GM18517 (cell line): ENCODE measurements around the gene MADD.

Source experiments
- ATAC-seq: cut with Tn5 transposase; IDR thresholded peaks from one replicate; pipeline ENCODE4 v1.9.1; 2021; ENCODE audit warnings: mild to moderate bottlenecking, moderate library complexity; ENCODE audit not compliant: unreplicated experiment

The MADD gene

GRCh38 chr11:47249378-47249715 lies 20.6 kb upstream of the MADD start:
- no peak for ATAC-seq

GRCh38 chr11:47251751-47252150 lies 18.2 kb upstream of the MADD start:
- ATAC-seq = no peak

GRCh38 chr11:47253660-47254059 lies 16.3 kb upstream of the MADD start:
- ATAC-seq = no peak

- ATAC-seq = no peak
These were observed 15.5 kb upstream of the MADD start for GRCh38 chr11:47254386-47254785.

GRCh38 chr11:47256374-47256773 lies 13.6 kb upstream of the MADD start:
- ATAC-seq = no peak

- no peak for ATAC-seq
These were observed 12.8 kb upstream of the MADD start for GRCh38 chr11:47257177-47257516.

GRCh38 chr11:47257517-47258316 lies 12.2 kb upstream of the MADD start, which contains the start of gene NR1H3:
TSS of gene NR1H3 (plus strand) at chr11:47257996. CDS start at chr11:47259217, 1,221 bp downstream.
- ATAC-seq = no peak

- ATAC-seq = no peak
These were observed 11.5 kb upstream of the MADD start for GRCh38 chr11:47258317-47258902.

- ATAC-seq = no peak
These were observed 10.5 kb upstream of the MADD start for GRCh38 chr11:47259232-47259977.

GRCh38 chr11:47260366-47260765 lies 9.6 kb upstream of the MADD start:
- no peak for ATAC-seq

GRCh38 chr11:47261291-47261800 lies 8.6 kb upstream of the MADD start:
- ATAC-seq = no peak

GRCh38 chr11:47264119-47264518 lies 5.8 kb upstream of the MADD start:
- ATAC-seq = no peak

GRCh38 chr11:47264521-47264920 lies 5.4 kb upstream of the MADD start:
- ATAC-seq = no peak

- no peak for ATAC-seq
These were observed 2.1 kb upstream of the MADD start for GRCh38 chr11:47267876-47268275.

GRCh38 chr11:47268448-47269001 lies 1.4 kb upstream of the MADD start:
- no peak for ATAC-seq

GRCh38 chr11:47269002-47269828 lies 718 bp upstream of the MADD start:
- peak; percentile 49 for ATAC-seq

GRCh38 chr11:47270331-47271271 lies 668 bp downstream of the MADD start:
- ATAC-seq = no peak

GRCh38 chr11:47271328-47271727 lies 1.4 kb downstream of the MADD start:
- ATAC-seq = no peak

GRCh38 chr11:47271961-47272661 lies 2.2 kb downstream of the MADD start:
- no peak for ATAC-seq
